GM23338 (cell line): ENCODE results near the gene NLRP14. TPM values are rescaled to one million over a fixed set of nuclear protein-coding genes. Genes with fewer than 3 reads are reported as not detected.

Experiments used
- ATAC-seq: fragments of 200-7000 bp; cut with Tn5 transposase; 3 replicates; pipeline ENCODE4 v1.9.1; 2020
- DNase-seq: peaks from one replicate; pipeline ENCODE4 v3.0.0-alpha.2; 2015; ENCODE audit warnings: low spot score
- H2AFZ ChIP-seq: fragments of 200-600 bp; sonication (generic); 2 replicates; pipeline ENCODE4 v1.8.0; 2016; ENCODE audit warnings: antibody characterized with exemption, mild to moderate bottlenecking, moderate library complexity
- H3F3A ChIP-seq: fragments of 200-600 bp; sonication (generic); replicated peaks from 2 replicates; pipeline ENCODE4 v1.8.0; 2017; ENCODE audit warnings: antibody characterized with exemption, mixed run types, low read depth
- H3K27ac ChIP-seq: fragments of 200-600 bp; sonication (generic); 2 replicates; pipeline ENCODE4 v1.6.1; 2016; ENCODE audit warnings: low read depth
- H3K27me3 ChIP-seq: fragments of 200-600 bp; sonication (generic); 2 replicates; pipeline ENCODE4 v1.8.0; 2016; ENCODE audit warnings: mild to moderate bottlenecking, mixed run types, moderate library complexity; ENCODE audit not compliant: insufficient read depth
- H3K36me3 ChIP-seq: fragments of 200-600 bp; sonication (generic); 2 replicates; pipeline ENCODE4 v1.8.0; 2016; ENCODE audit warnings: mild to moderate bottlenecking; ENCODE audit not compliant: insufficient read depth
- H3K4me1 ChIP-seq: fragments of 200-600 bp; sonication (generic); 2 replicates; pipeline ENCODE4 v1.8.0; 2016; ENCODE audit warnings: mild to moderate bottlenecking, moderate library complexity; ENCODE audit not compliant: insufficient read depth
- H3K4me2 ChIP-seq: fragments of 200-600 bp; sonication (generic); 2 replicates; pipeline ENCODE4 v1.7.1; 2017; ENCODE audit warnings: mixed run types
- H3K4me3 ChIP-seq: fragments of 200-600 bp; sonication (generic); 2 replicates; pipeline ENCODE4 v1.6.1; 2016; ENCODE audit warnings: mixed run types
- H3K79me2 ChIP-seq: fragments of 200-600 bp; sonication (generic); replicated peaks from 2 replicates; pipeline ENCODE4 v1.8.0; 2017; ENCODE audit warnings: mild to moderate bottlenecking; ENCODE audit not compliant: insufficient read depth
- H3K9me2 ChIP-seq: fragments of 200-600 bp; sonication (generic); 2 replicates; pipeline ENCODE4 v1.8.0; 2017; ENCODE audit not compliant: insufficient read depth
- H4K20me1 ChIP-seq: fragments of 200-600 bp; sonication (generic); replicated peaks from 2 replicates; pipeline ENCODE4 v1.8.0; 2017; ENCODE audit warnings: mild to moderate bottlenecking; ENCODE audit not compliant: insufficient read depth
- H3K27ac Mint-ChIP-seq: 2 replicates; pipeline ENCODE4 v1.8.0; 2020; ENCODE audit warnings: inconsistent platforms, mild to moderate bottlenecking, moderate library complexity, mixed read lengths
- H3K27me3 Mint-ChIP-seq: 3 replicates; pipeline ENCODE4 v1.8.0; 2022; ENCODE audit warnings: low read depth, mild to moderate bottlenecking, moderate library complexity, mixed read lengths, inconsistent platforms; ENCODE audit not compliant: insufficient read depth, poor library complexity
- H3K36me3 Mint-ChIP-seq: 3 replicates; pipeline ENCODE4 v1.8.0; 2021; ENCODE audit warnings: low read depth, mild to moderate bottlenecking, inconsistent platforms, moderate library complexity, mixed read lengths
- H3K4me1 Mint-ChIP-seq: 3 replicates; pipeline ENCODE4 v1.8.0; 2020; ENCODE audit warnings: mild to moderate bottlenecking, inconsistent platforms, mixed read lengths
- H3K4me3 Mint-ChIP-seq: 3 replicates; pipeline ENCODE4 v1.8.0; 2021; ENCODE audit warnings: moderate library complexity, mild to moderate bottlenecking, inconsistent platforms, mixed read lengths
- H3K9me3 Mint-ChIP-seq: 3 replicates; pipeline ENCODE4 v1.8.0; 2020; ENCODE audit warnings: moderate library complexity, mild to moderate bottlenecking, inconsistent platforms, mixed read lengths
- CTCF ChIP-seq, 2 experiments: fragments of 200-600 bp in 1 of 2; sonication (generic) in 1 of 2; conservative IDR thresholded peaks; 2 replicates each; pipeline versions ENCODE4 v1.5.1 to v1.6.1; 2016 to 2017; ENCODE audit warnings: antibody characterized with exemption in 2 of 2, low read depth in 2 of 2, mild to moderate bottlenecking in 2 of 2, moderate library complexity in 1 of 2
- ETS1 ChIP-seq: IDR thresholded peaks from 2 replicates; pipeline ENCODE4 v1.6.1; 2016; ENCODE audit warnings: antibody characterized with exemption
- EZH2 ChIP-seq: fragments of 200-600 bp; sonication (generic); IDR thresholded peaks from one replicate; pipeline ENCODE4 v1.8.0; 2017; ENCODE audit warnings: antibody characterized with exemption, mild to moderate bottlenecking, low read depth; ENCODE audit not compliant: unreplicated experiment
- EZH2phosphoT487 ChIP-seq: fragments of 200-600 bp; sonication (generic); IDR thresholded peaks from one replicate; pipeline ENCODE4 v1.8.1; 2018; ENCODE audit warnings: antibody characterized with exemption; ENCODE audit not compliant: unreplicated experiment
- JUNB ChIP-seq: IDR thresholded peaks from one replicate; pipeline ENCODE4 v1.6.1; 2016; ENCODE audit warnings: antibody characterized with exemption; ENCODE audit not compliant: unreplicated experiment
- NANOG ChIP-seq: IDR thresholded peaks from 2 replicates; pipeline ENCODE4 v1.6.1; 2016; ENCODE audit warnings: antibody characterized with exemption, borderline replicate concordance
- POLR2AphosphoS5 ChIP-seq: IDR thresholded peaks from 2 replicates; pipeline ENCODE4 v1.6.1; 2016; ENCODE audit warnings: antibody characterized with exemption, low read depth
- REST ChIP-seq: IDR thresholded peaks from one replicate; pipeline ENCODE4 v1.6.1; 2018; ENCODE audit warnings: antibody characterized with exemption; ENCODE audit not compliant: unreplicated experiment
- STAT1 ChIP-seq: IDR thresholded peaks from one replicate; pipeline ENCODE4 v1.6.1; 2016; ENCODE audit warnings: antibody characterized with exemption; ENCODE audit not compliant: unreplicated experiment
- ZNF114 ChIP-seq: fragments of 250-450 bp; sonication (Bioruptor Pico); IDR thresholded peaks from 2 replicates; pipeline ENCODE4 v1.5.0; 2020; ENCODE audit warnings: mild to moderate bottlenecking, moderate library complexity
- ZNF331 ChIP-seq: fragments of 250-450 bp; sonication (Bioruptor Pico); IDR thresholded peaks from 2 replicates; pipeline ENCODE4 v1.5.0; 2020; ENCODE audit warnings: low read depth, mild to moderate bottlenecking, moderate library complexity
- polyA plus RNA-seq: library from polyadenylated mRNA; unstranded; fragments of >200 nt; fragmentation: Nextera tagmentation; extraction: Ambion mirVana; gene quantifications from 2 replicates; pipeline ENCODE4 v1.2.1, GENCODE V29; 2016
- total RNA-seq: library from RNA; depleted of rRNA; stranded (reverse); fragments of >200 nt; shearing (Covaris generic); gene quantifications from 2 replicates; pipeline ENCODE4 v1.2.3, GENCODE V29; 2014; rRNA removed

The NLRP14 gene
- total and polyA plus RNA-seq, 2 experiments from 2014 or later: 0.10 TPM; not detected in 1

GRCh38 chr11:7115780-7116179 is 95.5 kb downstream of the NLRP14 start (continued):
- TF ChIP-seq ETS1: no peak
- no peak for TF ChIP-seq ZNF331 (CRISPR knock-in tag)

- H3K36me3 Mint-ChIP-seq: no peaks in the 10 kb centered on the region
- no peak for ATAC-seq
Measured at GRCh38 chr11:7116370-7116769, 96.1 kb downstream of the NLRP14 start.

More at GRCh38 chr11:7116370-7116769, 96.1 kb downstream of the NLRP14 start:
- TF ChIP-seq REST (no peak), NANOG (no peak), JUNB (no peak), POLR2AphosphoS5 (no peak), STAT1 (no peak), EZH2 (no peak), EZH2phosphoT487 (no peak), ZNF114 (no peak), CTCF (conservative IDR thresholded peaks at IDR 0.05; ENCODE audit: low read depth in 2 of 2) (no peak), ETS1 (no peak)
- no peaks in the 10 kb centered on the region for H3K9me2 ChIP-seq
- no peak overlapping the region for H3K4me2 ChIP-seq
- Mint-ChIP-seq H3K27me3 (no peaks in the 10 kb centered on the region), H3K27ac (no peak overlapping the region), H3K4me1 (no peaks in the 10 kb centered on the region), H3K9me3 (no peaks in the 10 kb centered on the region), H3K4me3 (no peak overlapping the region)
- no peaks in the 10 kb centered on the region for H3F3A ChIP-seq
- H3K27ac ChIP-seq: no peak overlapping the region
- DNase-seq: no peak
- H3K4me1 ChIP-seq: no peaks in the 10 kb centered on the region
- no peaks in the 10 kb centered on the region for H3K36me3 ChIP-seq
- H3K27me3 ChIP-seq: no peaks in the 10 kb centered on the region
- no peak overlapping the region for H2AFZ ChIP-seq
- no peaks in the 10 kb centered on the region for H3K79me2 ChIP-seq
- no peaks in the 10 kb centered on the region for H4K20me1 ChIP-seq
- H3K4me3 ChIP-seq: no peak overlapping the region

Other genes starting within 250 kb of the NLRP14 start
- 0.31 and 0.45 TPM in 2 replicates for gene OR2AG2, start 248.5 kb upstream of the NLRP14 start, total RNA-seq
- gene OR2AG2, start 248.5 kb upstream of the NLRP14 start, polyA plus RNA-seq: 0.11 and 0.26 TPM in 2 replicates
- 0.04 TPM in 1 of 2 replicates, not detected in the other for gene OR2AG1, start 237.5 kb upstream of the NLRP14 start, total RNA-seq
- gene OR2AG1, start 237.5 kb upstream of the NLRP14 start, polyA plus RNA-seq: 0.07 and 0.16 TPM in 2 replicates
- 0.97 and 1.7 TPM in 2 replicates for gene OR6A2, start 220.8 kb upstream of the NLRP14 start, total RNA-seq
- 0.06 and 0.07 TPM in 2 replicates for gene OR6A2, start 220.8 kb upstream of the NLRP14 start, polyA plus RNA-seq
- gene OR10A5, start 174.8 kb upstream of the NLRP14 start, total RNA-seq: not detected in 2 replicates
- 0.37 TPM in 1 of 2 replicates, not detected in the other for gene OR10A5, start 174.8 kb upstream of the NLRP14 start, polyA plus RNA-seq
- gene OR10A2, start 157.4 kb upstream of the NLRP14 start, total RNA-seq: not detected in 2 replicates
- 0.14 and 0.27 TPM in 2 replicates for gene OR10A2, start 157.4 kb upstream of the NLRP14 start, polyA plus RNA-seq
- not detected in 2 replicates for gene OR10A4, start 143.9 kb upstream of the NLRP14 start, total RNA-seq
- gene OR10A4, start 143.9 kb upstream of the NLRP14 start, polyA plus RNA-seq: 0.21 TPM in 1 of 2 replicates, not detected in the other
- 0.24 and 1.3 TPM in 2 replicates for gene OR2D2, start 128.0 kb upstream of the NLRP14 start, total RNA-seq
- gene OR2D2, start 128.0 kb upstream of the NLRP14 start, polyA plus RNA-seq: 0.24 TPM in 1 of 2 replicates, not detected in the other
- gene OR2D3, start 99.5 kb upstream of the NLRP14 start, total RNA-seq: not detected in 2 replicates
- 0.21 and 0.65 TPM in 2 replicates for gene OR2D3, start 99.5 kb upstream of the NLRP14 start, polyA plus RNA-seq
- 18.8 and 20.8 TPM in 2 replicates for gene ZNF215, start 94.1 kb upstream of the NLRP14 start, total RNA-seq
- gene ZNF215, start 94.1 kb upstream of the NLRP14 start, polyA plus RNA-seq: 17.3 and 17.6 TPM in 2 replicates
- 4.3 and 6.1 TPM in 2 replicates for gene ZNF214, start 133 bp upstream of the NLRP14 start, total RNA-seq
- gene ZNF214, start 133 bp upstream of the NLRP14 start, polyA plus RNA-seq: 2.2 and 2.4 TPM in 2 replicates
- gene RBMXL2, start 68.5 kb downstream of the NLRP14 start, total RNA-seq: 0.17 TPM in 1 of 2 replicates, not detected in the other
- gene RBMXL2, start 68.5 kb downstream of the NLRP14 start, polyA plus RNA-seq: not detected in 2 replicates
- gene SYT9, start 231.4 kb downstream of the NLRP14 start, total RNA-seq: 2.4 and 2.7 TPM in 2 replicates
- 0.70 and 0.91 TPM in 2 replicates for gene SYT9, start 231.4 kb downstream of the NLRP14 start, polyA plus RNA-seq